Esophagus (tissue), 2 donors: ENCODE measurements around the gene PPM1E. TPM values are rescaled to one million over a fixed set of nuclear protein-coding genes. Genes with fewer than 3 reads are reported as not detected.

Experiments
- H3K27ac ChIP-seq, 2 donors: one replicate each; pipeline ENCODE4 v1.5.1; 2013; ENCODE audit warnings: low read depth in 2 of 2, mild to moderate bottlenecking in 2 of 2, inconsistent platforms in 1 of 2, low read length in 1 of 2, moderate library complexity in 1 of 2
- H3K27me3 ChIP-seq, 2 donors: one replicate each; pipeline ENCODE4 v1.6.1; 2013; ENCODE audit warnings: low read length in 2 of 2, control low read depth in 1 of 2, mild to moderate bottlenecking in 1 of 2; ENCODE audit not compliant: insufficient read depth in 2 of 2, control insufficient read depth in 1 of 2
- H3K36me3 ChIP-seq, 2 donors: one replicate each; pipeline ENCODE4 v1.6.1; 2013; ENCODE audit warnings: low read length in 1 of 2; ENCODE audit not compliant: control insufficient read depth in 2 of 2, insufficient read depth in 2 of 2
- H3K4me1 ChIP-seq, 2 donors: one replicate each; pipeline ENCODE4 v1.6.1; 2013; ENCODE audit warnings: low read length in 1 of 2; ENCODE audit not compliant: control insufficient read depth in 2 of 2, insufficient read depth in 2 of 2
- H3K4me3 ChIP-seq, 2 donors: one replicate each; pipeline ENCODE4 v1.5.1; 2013; ENCODE audit warnings: low read length in 2 of 2, mild to moderate bottlenecking in 2 of 2, low read depth in 1 of 2, moderate library complexity in 1 of 2
- H3K9me3 ChIP-seq, 2 donors: one replicate each; pipeline ENCODE4 v1.6.1; 2013; ENCODE audit warnings: mild to moderate bottlenecking in 2 of 2, low read depth in 1 of 2, low read length in 1 of 2, moderate library complexity in 1 of 2; ENCODE audit not compliant: control insufficient read depth in 2 of 2, insufficient read depth in 1 of 2
- WGBS, 2 donors: extraction: QIAGEN DNeasy Blood & Tissue Kit; methylation state at CpG; one replicate each; pipeline ENCODE4 v1.1.7; 2013; 5-methylcytosine and 5-hydroxymethylcytosine counted together
- polyA plus RNA-seq, 2 donors: library from polyadenylated mRNA; stranded (reverse); fragments of 200-250 nt; gene quantifications; one replicate each; pipeline ENCODE4 v1.2.3, GENCODE V29; 2013
- donor health status: healthy with polysubstance abuse.
- donor health status: Bipolar disorder and iron deficiency.

PPM1E gene
- polyA plus RNA-seq, 2 donors: 0.02 to 0.04 TPM

DNA sequence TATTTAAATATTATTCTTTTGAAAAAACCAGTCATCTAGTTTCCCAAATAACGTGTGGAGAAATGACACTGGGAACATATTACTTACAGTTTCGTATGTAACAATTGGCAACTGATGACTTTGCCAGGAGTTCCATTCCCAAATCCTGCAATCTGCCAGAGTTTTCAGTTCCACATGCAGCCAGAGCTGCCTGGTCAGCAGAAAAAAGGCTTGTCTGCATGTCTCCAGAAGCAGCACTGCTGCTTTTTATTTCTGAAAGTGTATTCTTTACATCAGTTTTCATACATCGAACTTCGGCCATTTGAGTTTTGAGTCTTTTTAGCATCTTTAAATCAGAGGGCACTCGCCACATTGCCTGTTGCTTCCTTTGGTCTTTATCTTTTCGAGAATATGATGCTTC, 272.7 kb downstream of the PPM1E start:
- H3K4me3 ChIP-seq: no peak overlapping the region
- WGBS, 2 donors: 92 to 94% methylated on average over 6 of the region's 6 CpGs
- no peaks in the 10 kb centered on the region for H3K4me1 ChIP-seq
- H3K9me3 ChIP-seq: no peaks in the 10 kb centered on the region
- peaks cover 0 to 3% of the 10 kb centered on the region in 2 donors for H3K36me3 ChIP-seq
- no peak overlapping the region for H3K27ac ChIP-seq
- H3K27me3 ChIP-seq: no peaks in the 10 kb centered on the region

DNA sequence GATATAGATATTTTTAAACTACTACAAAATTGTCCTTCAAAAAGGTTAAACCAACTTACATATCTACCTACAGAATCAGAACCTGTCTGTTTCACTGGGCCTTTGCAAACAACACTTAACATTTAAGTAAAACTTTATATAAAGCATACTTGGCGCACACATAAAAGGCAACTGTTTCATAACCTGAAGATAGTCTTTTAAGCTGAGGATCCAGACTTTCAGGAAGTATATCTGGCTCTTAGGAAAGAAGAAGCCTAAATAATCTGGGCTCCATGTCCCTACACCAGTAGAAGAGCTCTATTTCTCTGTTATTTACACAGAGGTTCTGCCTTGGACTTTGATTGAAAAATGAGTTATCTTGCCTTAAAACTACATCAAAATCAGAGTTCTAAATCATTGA, 275.2 kb downstream of the PPM1E start:
- no peaks in the 10 kb centered on the region for H3K4me1 ChIP-seq
- peaks cover 0 to 3% of the 10 kb centered on the region in 2 donors for H3K36me3 ChIP-seq
- H3K4me3 ChIP-seq: no peak overlapping the region
- H3K9me3 ChIP-seq: no peaks in the 10 kb centered on the region
- no peaks in the 10 kb centered on the region for H3K27me3 ChIP-seq
- 91 to 97% methylated on average over 1 of the region's 1 CpG for WGBS, 2 donors
- no peak overlapping the region for H3K27ac ChIP-seq

Other genes starting within 250 kb of the PPM1E start
- gene MTMR4, start 241.2 kb upstream of the PPM1E start, polyA plus RNA-seq: 10 to 100 TPM in 1 of 2 donors, 1 to 10 TPM in 1; 9.1 to 15.3 TPM
- gene TEX14, start 63.8 kb upstream of the PPM1E start, polyA plus RNA-seq: under 1 TPM; 0.02 to 0.05 TPM
- gene RAD51C, start 63.3 kb upstream of the PPM1E start, polyA plus RNA-seq: 10 to 100 TPM; 13.5 to 14.8 TPM